Liver (tissue), 9 donors: ENCODE data around the gene ANTXR1. TPM values are rescaled to one million over a fixed set of nuclear protein-coding genes. Genes with fewer than 3 reads are reported as not detected.

ENCODE experiments used
- DNase-seq: peaks from one replicate; pipeline ENCODE4 v3.0.0-alpha.2; 2017; ENCODE audit warnings: low spot score
- H3K27ac ChIP-seq, 2 donors: one replicate each; pipeline ENCODE4 v1.7.0; 2013; ENCODE audit warnings: inconsistent platforms in 2 of 2, low read length in 2 of 2, control low read depth in 1 of 2, low read depth in 1 of 2, mild to moderate bottlenecking in 1 of 2
- H3K27me3 ChIP-seq, 4 donors: one replicate each; pipeline versions ENCODE4 v1.6.1 to v1.7.0; 2013; ENCODE audit warnings: low read length in 3 of 4, inconsistent platforms in 1 of 4, mild to moderate bottlenecking in 1 of 4, moderate library complexity in 1 of 4; ENCODE audit not compliant: control insufficient read depth in 4 of 4, insufficient read depth in 4 of 4
- H3K36me3 ChIP-seq, 4 donors: one replicate each; pipeline versions ENCODE4 v1.6.1 to v1.7.0; 2013; ENCODE audit warnings: low read length in 3 of 4, mild to moderate bottlenecking in 3 of 4, low read depth in 1 of 4, moderate library complexity in 1 of 4; ENCODE audit not compliant: control insufficient read depth in 4 of 4, insufficient read depth in 3 of 4
- H3K4me1 ChIP-seq, 4 donors: one replicate each; pipeline versions ENCODE4 v1.6.1 to v1.7.0; 2013; ENCODE audit warnings: low read length in 3 of 4, mild to moderate bottlenecking in 3 of 4, moderate library complexity in 1 of 4; ENCODE audit not compliant: control insufficient read depth in 4 of 4, insufficient read depth in 4 of 4
- H3K4me3 ChIP-seq, 3 donors: one replicate each; pipeline versions ENCODE4 v1.6.1 to v1.7.0; 2013; ENCODE audit warnings: low read length in 3 of 3, control low read depth in 1 of 3, low read depth in 1 of 3, mild to moderate bottlenecking in 1 of 3
- H3K9ac ChIP-seq, 2 donors: one replicate each; pipeline ENCODE4 v1.7.0; 2013; ENCODE audit warnings: low read length in 2 of 2, mild to moderate bottlenecking in 2 of 2, moderate library complexity in 2 of 2, control low read depth in 1 of 2, low read depth in 1 of 2
- H3K9me3 ChIP-seq, 4 donors: one replicate each; pipeline versions ENCODE4 v1.6.1 to v1.7.0; 2013; ENCODE audit warnings: low read length in 3 of 4; ENCODE audit not compliant: control insufficient read depth in 4 of 4
- CTCF ChIP-seq: fragments of 150-350 bp; IDR thresholded peaks from 2 replicates; pipeline ENCODE4 v1.5.1; 2017; ENCODE audit warnings: improper control_type of control experiment, low read depth, low read length; ENCODE audit not compliant: missing input control
- EGR1 ChIP-seq, 2 donors: IDR thresholded peaks; 2 replicates each; pipeline ENCODE4 v1.6.1; 2016 to 2018; ENCODE audit warnings: antibody characterized with exemption in 2 of 2, low read depth in 2 of 2
- FOXA1 ChIP-seq: IDR thresholded peaks from 2 replicates; pipeline ENCODE4 v1.6.1; 2016; ENCODE audit warnings: antibody characterized with exemption
- FOXA2 ChIP-seq: IDR thresholded peaks from 2 replicates; pipeline ENCODE4 v1.6.1; 2016; ENCODE audit warnings: antibody characterized with exemption
- GABPA ChIP-seq, 2 donors: IDR thresholded peaks in 1 of 2; conservative IDR thresholded peaks in 1 of 2; 2 replicates each; pipeline ENCODE4 v1.6.1; 2016; ENCODE audit warnings: antibody characterized with exemption in 2 of 2, mild to moderate bottlenecking in 1 of 2, moderate library complexity in 1 of 2
- HNF4A ChIP-seq, 2 donors: conservative IDR thresholded peaks; 2 replicates each; pipeline ENCODE4 v1.6.1; 2016; ENCODE audit warnings: antibody characterized with exemption in 2 of 2, mild to moderate bottlenecking in 2 of 2
- HNF4G ChIP-seq: IDR thresholded peaks from 2 replicates; pipeline ENCODE4 v1.6.1; 2016; ENCODE audit warnings: antibody characterized with exemption
- JUND ChIP-seq, 2 donors: IDR thresholded peaks; 2 replicates each; pipeline ENCODE4 v1.6.1; 2016; ENCODE audit warnings: antibody characterized with exemption in 2 of 2
- NR2F2 ChIP-seq: IDR thresholded peaks from 2 replicates; pipeline ENCODE4 v1.6.1; 2016; ENCODE audit warnings: antibody characterized with exemption
- RAD21 ChIP-seq, 2 donors: IDR thresholded peaks; 2 replicates each; pipeline ENCODE4 v1.6.1; 2016; ENCODE audit warnings: antibody characterized with exemption in 2 of 2, mild to moderate bottlenecking in 2 of 2
- RXRA ChIP-seq, 2 donors: IDR thresholded peaks; 2 replicates each; pipeline ENCODE4 v1.6.1; 2017 to 2018; ENCODE audit warnings: antibody characterized with exemption in 2 of 2, mild to moderate bottlenecking in 1 of 2
- SP1 ChIP-seq: IDR thresholded peaks from 2 replicates; pipeline ENCODE4 v1.6.1; 2018; ENCODE audit warnings: antibody characterized with exemption, mild to moderate bottlenecking
- TAF1 ChIP-seq: conservative IDR thresholded peaks from 2 replicates; pipeline ENCODE4 v1.6.1; 2016; ENCODE audit warnings: antibody characterized with exemption, mild to moderate bottlenecking
- YY1 ChIP-seq: IDR thresholded peaks from 2 replicates; pipeline ENCODE4 v1.6.1; 2016; ENCODE audit warnings: antibody characterized with exemption, mild to moderate bottlenecking
- WGBS: extraction: QIAGEN DNeasy Blood & Tissue Kit; methylation state at CpG from one replicate; pipeline ENCODE4 v1.1.7; 2013; 5-methylcytosine and 5-hydroxymethylcytosine counted together
- polyA plus RNA-seq, 2 donors: library from polyadenylated mRNA; stranded (reverse) in 1 of 2; unstranded in 1 of 2; fragments of 200-250 nt in 1 of 2; fragments of >200 nt in 1 of 2; fragmentation: Nextera tagmentation in 1 of 2; extraction: Ambion mirVana in 1 of 2; gene quantifications; one replicate each; pipeline versions ENCODE4 v1.2.1 to v1.2.3, GENCODE V29; 2013 to 2015
- total RNA-seq, 2 donors: library from RNA; depleted of rRNA; stranded (reverse); fragments of >200 nt; gene quantifications; one replicate each; pipeline ENCODE4 v1.2.3, GENCODE V29; 2014
- TF ChIP-seq, protein P1 (sequence below): IDR thresholded peaks from 2 replicates; pipeline ENCODE4 v1.6.1; 2016; ENCODE audit warnings: antibody characterized with exemption
- TF ChIP-seq, protein P2 (sequence below): IDR thresholded peaks from 2 replicates; pipeline ENCODE4 v1.6.1; 2016; ENCODE audit warnings: antibody characterized with exemption, mild to moderate bottlenecking
- TF ChIP-seq, protein P3 (sequence below): IDR thresholded peaks from 2 replicates; pipeline ENCODE4 v1.6.1; 2016; ENCODE audit warnings: antibody characterized with exemption
- TF ChIP-seq, protein P4 (sequence below): IDR thresholded peaks from 2 replicates; pipeline ENCODE4 v1.6.1; 2016; ENCODE audit warnings: antibody characterized with exemption
- donor health status: healthy.
- donor health status: healthy.
- donor health status: healthy.
- donor health status: healthy.
- donor health status: healthy.

Gene ANTXR1
- total and polyA plus RNA-seq, 4 donors: 0.60 to 3.6 (median 1.8) TPM

DNA sequence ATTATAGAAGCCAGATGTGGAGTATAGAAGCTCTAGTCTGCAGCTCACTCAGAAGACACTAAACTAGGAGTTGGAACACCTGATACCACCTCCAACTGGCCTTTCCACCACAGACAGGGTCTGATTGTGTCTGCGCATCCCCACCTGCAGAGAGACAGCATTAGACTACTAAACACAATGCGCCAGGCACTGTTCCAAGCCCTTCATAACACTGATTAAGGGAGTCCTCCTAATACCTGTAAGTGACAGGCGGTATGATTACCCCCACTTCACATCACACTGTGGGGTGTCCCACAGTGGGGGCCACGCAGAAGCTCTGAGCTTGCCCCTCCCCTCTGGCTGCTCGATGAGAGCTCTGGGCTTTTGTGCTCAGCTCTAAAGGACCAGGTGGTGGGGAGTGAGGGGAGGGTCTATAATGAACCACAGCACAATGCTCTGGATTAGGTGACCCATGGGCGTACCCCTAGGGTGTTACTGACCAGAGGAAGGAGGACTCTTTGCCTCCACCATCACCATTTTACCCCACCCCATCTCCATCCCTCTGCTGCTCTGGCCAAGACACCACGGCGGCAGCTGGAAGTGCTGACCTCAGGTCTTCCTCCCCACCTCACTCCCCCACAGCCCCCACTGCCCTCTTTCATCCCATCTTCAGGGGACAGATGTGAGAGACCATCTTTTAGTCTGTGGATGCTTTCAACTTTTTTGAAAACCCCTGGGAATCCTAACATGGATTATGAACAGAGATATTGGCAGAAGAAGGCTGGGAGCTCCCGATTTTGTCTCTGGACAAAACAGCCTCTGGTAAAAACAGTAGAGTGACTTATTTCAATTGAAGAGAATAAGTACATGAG lies 228.9 kb downstream of the ANTXR1 start:
- H3K4me1 ChIP-seq: no peaks in the 10 kb centered on the region
- TF ChIP-seq RXRA (IDR thresholded peaks at IDR 0.05): no peak
- no peak for TF ChIP-seq EGR1 (IDR thresholded peaks at IDR 0.05; ENCODE audit: low read depth in 2 of 2)
- no peak for TF ChIP-seq FOXA1
- TF ChIP-seq SP1: no peak
- no peak for TF ChIP-seq CTCF
- TF ChIP-seq, protein P1, sequence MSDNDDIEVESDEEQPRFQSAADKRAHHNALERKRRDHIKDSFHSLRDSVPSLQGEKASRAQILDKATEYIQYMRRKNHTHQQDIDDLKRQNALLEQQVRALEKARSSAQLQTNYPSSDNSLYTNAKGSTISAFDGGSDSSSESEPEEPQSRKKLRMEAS: no peak
- TF ChIP-seq FOXA2: no peak
- TF ChIP-seq, protein P2, sequence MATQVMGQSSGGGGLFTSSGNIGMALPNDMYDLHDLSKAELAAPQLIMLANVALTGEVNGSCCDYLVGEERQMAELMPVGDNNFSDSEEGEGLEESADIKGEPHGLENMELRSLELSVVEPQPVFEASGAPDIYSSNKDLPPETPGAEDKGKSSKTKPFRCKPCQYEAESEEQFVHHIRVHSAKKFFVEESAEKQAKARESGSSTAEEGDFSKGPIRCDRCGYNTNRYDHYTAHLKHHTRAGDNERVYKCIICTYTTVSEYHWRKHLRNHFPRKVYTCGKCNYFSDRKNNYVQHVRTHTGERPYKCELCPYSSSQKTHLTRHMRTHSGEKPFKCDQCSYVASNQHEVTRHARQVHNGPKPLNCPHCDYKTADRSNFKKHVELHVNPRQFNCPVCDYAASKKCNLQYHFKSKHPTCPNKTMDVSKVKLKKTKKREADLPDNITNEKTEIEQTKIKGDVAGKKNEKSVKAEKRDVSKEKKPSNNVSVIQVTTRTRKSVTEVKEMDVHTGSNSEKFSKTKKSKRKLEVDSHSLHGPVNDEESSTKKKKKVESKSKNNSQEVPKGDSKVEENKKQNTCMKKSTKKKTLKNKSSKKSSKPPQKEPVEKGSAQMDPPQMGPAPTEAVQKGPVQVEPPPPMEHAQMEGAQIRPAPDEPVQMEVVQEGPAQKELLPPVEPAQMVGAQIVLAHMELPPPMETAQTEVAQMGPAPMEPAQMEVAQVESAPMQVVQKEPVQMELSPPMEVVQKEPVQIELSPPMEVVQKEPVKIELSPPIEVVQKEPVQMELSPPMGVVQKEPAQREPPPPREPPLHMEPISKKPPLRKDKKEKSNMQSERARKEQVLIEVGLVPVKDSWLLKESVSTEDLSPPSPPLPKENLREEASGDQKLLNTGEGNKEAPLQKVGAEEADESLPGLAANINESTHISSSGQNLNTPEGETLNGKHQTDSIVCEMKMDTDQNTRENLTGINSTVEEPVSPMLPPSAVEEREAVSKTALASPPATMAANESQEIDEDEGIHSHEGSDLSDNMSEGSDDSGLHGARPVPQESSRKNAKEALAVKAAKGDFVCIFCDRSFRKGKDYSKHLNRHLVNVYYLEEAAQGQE: no peak
- no peak for TF ChIP-seq HNF4G
- no peak for TF ChIP-seq GABPA (IDR thresholded peaks at IDR 0.05 in 1 of 2, conservative IDR thresholded peaks at IDR 0.05 in 1 of 2)
- TF ChIP-seq RAD21 (IDR thresholded peaks at IDR 0.05): no peak
- TF ChIP-seq, protein P3, sequence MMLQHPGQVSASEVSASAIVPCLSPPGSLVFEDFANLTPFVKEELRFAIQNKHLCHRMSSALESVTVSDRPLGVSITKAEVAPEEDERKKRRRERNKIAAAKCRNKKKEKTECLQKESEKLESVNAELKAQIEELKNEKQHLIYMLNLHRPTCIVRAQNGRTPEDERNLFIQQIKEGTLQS: no peak
- TF ChIP-seq YY1: no peak
- TF ChIP-seq, protein P4, sequence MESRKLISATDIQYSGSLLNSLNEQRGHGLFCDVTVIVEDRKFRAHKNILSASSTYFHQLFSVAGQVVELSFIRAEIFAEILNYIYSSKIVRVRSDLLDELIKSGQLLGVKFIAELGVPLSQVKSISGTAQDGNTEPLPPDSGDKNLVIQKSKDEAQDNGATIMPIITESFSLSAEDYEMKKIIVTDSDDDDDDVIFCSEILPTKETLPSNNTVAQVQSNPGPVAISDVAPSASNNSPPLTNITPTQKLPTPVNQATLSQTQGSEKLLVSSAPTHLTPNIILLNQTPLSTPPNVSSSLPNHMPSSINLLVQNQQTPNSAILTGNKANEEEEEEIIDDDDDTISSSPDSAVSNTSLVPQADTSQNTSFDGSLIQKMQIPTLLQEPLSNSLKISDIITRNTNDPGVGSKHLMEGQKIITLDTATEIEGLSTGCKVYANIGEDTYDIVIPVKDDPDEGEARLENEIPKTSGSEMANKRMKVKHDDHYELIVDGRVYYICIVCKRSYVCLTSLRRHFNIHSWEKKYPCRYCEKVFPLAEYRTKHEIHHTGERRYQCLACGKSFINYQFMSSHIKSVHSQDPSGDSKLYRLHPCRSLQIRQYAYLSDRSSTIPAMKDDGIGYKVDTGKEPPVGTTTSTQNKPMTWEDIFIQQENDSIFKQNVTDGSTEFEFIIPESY: no peak
- TF ChIP-seq TAF1: no peak
- no peak for TF ChIP-seq JUND (IDR thresholded peaks at IDR 0.05)
- TF ChIP-seq HNF4A (conservative IDR thresholded peaks at IDR 0.05): no peak
- no peak for TF ChIP-seq NR2F2
- no peaks in the 10 kb centered on the region for H3K9me3 ChIP-seq
- no peak for DNase-seq
- H3K27ac ChIP-seq: no peak overlapping the region
- 94% methylated on average over 9 of the region's 9 CpGs for WGBS
- H3K27me3 ChIP-seq: no peaks in the 10 kb centered on the region
- no peak overlapping the region for H3K4me3 ChIP-seq
- H3K36me3 ChIP-seq: no peaks in the 10 kb centered on the region
- H3K9ac ChIP-seq: no peak overlapping the region
